HS-27A (cell line): ENCODE data around the gene SFTPA2.
"Not testable (repeated sequence)": the region's sequence is repeated elsewhere in the genome, so short reads cannot be mapped to it uniquely, and the experiment has no call there.

Experiments used
- DNase-seq: peaks from one replicate; pipeline ENCODE4 v3.0.0-alpha.2; 2012; ENCODE audit warnings: low read depth, missing footprints

The SFTPA2 gene

GRCh38 chr10:79560160-79560709 lies at the start of gene SFTPA2:
Gene SFTPA2, minus strand, starts transcription at chr10:79560407. Its CDS starts 924 bp downstream, at chr10:79559483.
- DNase-seq: no peak

GRCh38 chr10:79608505-79609375 lies 48.5 kb upstream of the SFTPA2 start:
- peak; percentile 1 for DNase-seq

- no peak for DNase-seq
Measured at GRCh38 chr10:79605308-79605707, 45.1 kb upstream of the SFTPA2 start.

GRCh38 chr10:79604294-79604693 lies 44.1 kb upstream of the SFTPA2 start:
- no peak for DNase-seq

- no peak for DNase-seq
Measured at GRCh38 chr10:79602953-79603352, 42.7 kb upstream of the SFTPA2 start.

- no peak for DNase-seq
Measured at GRCh38 chr10:79601939-79602338, 41.7 kb upstream of the SFTPA2 start.

GRCh38 chr10:79599644-79600043 lies 39.4 kb upstream of the SFTPA2 start:
- not testable (repeated sequence) for DNase-seq

GRCh38 chr10:79595510-79595909 lies 35.3 kb upstream of the SFTPA2 start:
- DNase-seq: no peak

GRCh38 chr10:79594565-79594964 lies 34.4 kb upstream of the SFTPA2 start:
- DNase-seq: not testable (repeated sequence)

GRCh38 chr10:79593377-79593776 lies 33.2 kb upstream of the SFTPA2 start:
- no peak for DNase-seq

- DNase-seq: no peak
Measured at GRCh38 chr10:79588800-79589199, 28.6 kb upstream of the SFTPA2 start.

GRCh38 chr10:79586933-79587332 lies 26.7 kb upstream of the SFTPA2 start:
- no peak for DNase-seq

GRCh38 chr10:79585870-79586527 lies 25.8 kb upstream of the SFTPA2 start:
- DNase-seq: no peak

- DNase-seq: no peak
Measured at GRCh38 chr10:79583488-79584024, 23.3 kb upstream of the SFTPA2 start.

- not testable (repeated sequence) for DNase-seq
Measured at GRCh38 chr10:79582954-79583353, 22.7 kb upstream of the SFTPA2 start.

- DNase-seq: no peak
Measured at GRCh38 chr10:79582096-79582495, 21.9 kb upstream of the SFTPA2 start.

GRCh38 chr10:79581044-79581443 lies 20.8 kb upstream of the SFTPA2 start:
- no peak for DNase-seq

GRCh38 chr10:79579361-79579760 lies 19.2 kb upstream of the SFTPA2 start:
- no peak for DNase-seq

GRCh38 chr10:79570624-79571023 lies 10.4 kb upstream of the SFTPA2 start:
- DNase-seq: not testable (repeated sequence)

GRCh38 chr10:79563426-79563825 lies 3.2 kb upstream of the SFTPA2 start:
- DNase-seq: no peak

GRCh38 chr10:79562135-79562756 lies 2.0 kb upstream of the SFTPA2 start:
- DNase-seq: no peak

GRCh38 chr10:79561257-79561656 lies 1.1 kb upstream of the SFTPA2 start:
- no peak for DNase-seq
